ENCODE results near the gene FAM222B.
"Not testable (repeated sequence)": the region's sequence is repeated elsewhere in the genome, so short reads cannot be mapped to it uniquely, and the experiment has no call there.

DNA sequence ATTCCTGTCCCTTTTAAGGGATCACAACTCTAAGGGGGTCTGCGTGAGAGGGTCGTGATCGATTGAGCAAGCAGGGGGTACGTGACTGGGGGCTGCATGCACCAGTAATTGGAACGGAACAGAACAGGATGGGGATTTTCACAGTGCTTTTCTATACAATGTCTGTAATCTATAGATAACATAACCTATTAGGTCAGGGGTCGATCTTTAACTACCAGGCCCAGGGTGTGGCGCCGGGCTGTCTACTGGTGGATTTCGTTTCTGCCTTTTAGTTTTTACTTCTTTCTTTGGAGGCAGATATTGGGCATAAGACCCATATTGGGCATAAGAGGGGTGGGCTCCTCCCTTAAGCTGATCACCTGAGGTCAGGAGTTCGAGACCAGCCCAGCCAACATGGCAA, 6.0 kb downstream of the FAM222B start:
- TF ChIP-seq EZH2 (IDR thresholded peaks at IDR 0.05; ENCODE audit: borderline replicate concordance, low read length): not testable (repeated sequence)
- TF ChIP-seq, protein P1, sequence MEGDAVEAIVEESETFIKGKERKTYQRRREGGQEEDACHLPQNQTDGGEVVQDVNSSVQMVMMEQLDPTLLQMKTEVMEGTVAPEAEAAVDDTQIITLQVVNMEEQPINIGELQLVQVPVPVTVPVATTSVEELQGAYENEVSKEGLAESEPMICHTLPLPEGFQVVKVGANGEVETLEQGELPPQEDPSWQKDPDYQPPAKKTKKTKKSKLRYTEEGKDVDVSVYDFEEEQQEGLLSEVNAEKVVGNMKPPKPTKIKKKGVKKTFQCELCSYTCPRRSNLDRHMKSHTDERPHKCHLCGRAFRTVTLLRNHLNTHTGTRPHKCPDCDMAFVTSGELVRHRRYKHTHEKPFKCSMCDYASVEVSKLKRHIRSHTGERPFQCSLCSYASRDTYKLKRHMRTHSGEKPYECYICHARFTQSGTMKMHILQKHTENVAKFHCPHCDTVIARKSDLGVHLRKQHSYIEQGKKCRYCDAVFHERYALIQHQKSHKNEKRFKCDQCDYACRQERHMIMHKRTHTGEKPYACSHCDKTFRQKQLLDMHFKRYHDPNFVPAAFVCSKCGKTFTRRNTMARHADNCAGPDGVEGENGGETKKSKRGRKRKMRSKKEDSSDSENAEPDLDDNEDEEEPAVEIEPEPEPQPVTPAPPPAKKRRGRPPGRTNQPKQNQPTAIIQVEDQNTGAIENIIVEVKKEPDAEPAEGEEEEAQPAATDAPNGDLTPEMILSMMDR (conservative IDR thresholded peaks at IDR 0.05 in 1 of 2, IDR thresholded peaks at IDR 0.05 in 1 of 2; ENCODE audit: extremely low read depth in 1 of 2, insufficient read depth in 1 of 2, low read depth in 1 of 2, low read length in 2 of 2): not testable (repeated sequence)

Data from mammary epithelial cell (primary cell).